T47D (cell line): ENCODE results near the gene CDH1.

Source experiments
- DNase-seq, 2 experiments: peaks; one replicate each; pipeline versions ENCODE4 v3.0.0 to v3.0.0-alpha.2; 2011 to 2012; ENCODE audit warnings: low read depth in 1 of 2, low spot score in 1 of 2
- JUND ChIP-seq: IDR thresholded peaks from 2 replicates; pipeline ENCODE4 v1.6.1; 2012; ENCODE audit warnings: low read depth
- in situ Hi-C: cut with HindIII; loops from 2 replicates; pipeline ENCODE4 v1.10.0; 2016; ENCODE audit warnings: low sequenced_read_pairs, low pct_unique_long_range_greater_than_20kb

The CDH1 gene

DNA sequence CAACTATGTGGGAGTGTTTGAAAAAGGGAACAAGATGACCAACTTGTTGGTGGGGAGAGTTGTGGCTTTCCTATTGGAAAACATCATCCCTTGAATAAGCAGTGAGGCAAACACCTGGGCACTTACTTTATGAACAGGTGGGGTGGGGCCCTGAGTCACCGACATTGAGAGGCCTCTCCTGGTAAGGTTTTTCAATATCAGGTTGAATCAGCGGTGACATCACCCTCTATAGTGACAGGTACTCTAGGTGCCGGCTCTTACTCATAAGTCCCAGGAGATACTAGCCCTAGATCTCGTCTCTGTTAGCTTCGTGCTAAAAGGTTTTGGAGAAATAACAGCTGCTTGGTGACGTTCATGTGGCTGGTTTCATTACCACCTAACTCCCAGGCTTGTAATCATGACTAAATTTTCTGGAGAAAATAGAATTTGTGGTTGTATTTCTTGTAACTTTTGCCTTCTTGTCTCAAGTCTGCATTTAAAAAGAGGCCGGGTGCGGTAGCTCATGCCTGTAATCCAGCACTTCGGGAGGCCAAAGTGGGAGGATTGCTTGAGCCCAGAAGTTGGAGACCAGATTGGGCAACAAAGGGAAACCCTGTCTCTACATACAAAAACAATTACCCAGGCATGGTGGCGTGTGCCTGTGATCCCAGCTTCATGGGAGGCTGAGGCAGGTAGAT, 19.3 kb downstream of the CDH1 start:
- TF ChIP-seq JUND: peak; percentile 11; the same call in 1 of the 2 replicates
- peak; percentile 35 to 93 for DNase-seq
- in situ Hi-C loops: no loop called here

DNA sequence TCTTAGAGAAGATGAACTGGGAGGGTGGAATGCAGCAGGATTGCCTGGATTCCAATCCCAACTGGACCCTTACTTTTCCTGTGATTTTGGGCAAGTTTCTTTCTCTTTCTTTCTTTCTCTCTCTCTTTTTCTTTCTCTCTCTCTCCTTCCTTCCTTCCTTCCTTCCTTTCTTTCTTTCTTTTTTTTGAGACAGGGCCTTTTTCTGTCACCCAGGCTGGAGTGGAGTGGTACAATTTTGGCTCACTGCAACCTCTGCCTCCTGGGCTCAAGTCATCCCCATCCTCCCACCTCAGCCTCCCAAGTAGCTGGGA, 20.5 kb downstream of the CDH1 start:
- no peak for TF ChIP-seq JUND
- no peak for DNase-seq
- in situ Hi-C loops: no loop called here

DNA sequence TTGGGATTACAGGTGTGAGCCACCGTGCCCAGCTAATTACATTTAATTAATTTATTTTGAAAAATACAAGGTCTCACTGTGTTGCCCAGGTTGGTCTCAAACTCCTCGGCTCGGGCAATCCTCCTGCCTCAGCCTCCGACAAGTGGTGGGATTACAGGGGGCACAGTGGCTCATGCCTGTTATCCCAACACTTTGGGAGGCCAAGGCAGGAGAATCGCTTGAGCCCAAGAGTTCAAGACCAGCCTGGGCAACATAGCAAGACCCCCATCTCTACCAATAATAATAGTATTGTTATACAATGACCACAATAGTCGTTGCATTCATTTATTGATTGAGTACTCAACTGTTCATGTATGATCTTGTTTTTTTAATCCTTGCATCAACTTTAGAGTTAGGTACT, 22.0 kb downstream of the CDH1 start:
- DNase-seq: no peak
- in situ Hi-C loops: no loop called here
- no peak for TF ChIP-seq JUND

DNA sequence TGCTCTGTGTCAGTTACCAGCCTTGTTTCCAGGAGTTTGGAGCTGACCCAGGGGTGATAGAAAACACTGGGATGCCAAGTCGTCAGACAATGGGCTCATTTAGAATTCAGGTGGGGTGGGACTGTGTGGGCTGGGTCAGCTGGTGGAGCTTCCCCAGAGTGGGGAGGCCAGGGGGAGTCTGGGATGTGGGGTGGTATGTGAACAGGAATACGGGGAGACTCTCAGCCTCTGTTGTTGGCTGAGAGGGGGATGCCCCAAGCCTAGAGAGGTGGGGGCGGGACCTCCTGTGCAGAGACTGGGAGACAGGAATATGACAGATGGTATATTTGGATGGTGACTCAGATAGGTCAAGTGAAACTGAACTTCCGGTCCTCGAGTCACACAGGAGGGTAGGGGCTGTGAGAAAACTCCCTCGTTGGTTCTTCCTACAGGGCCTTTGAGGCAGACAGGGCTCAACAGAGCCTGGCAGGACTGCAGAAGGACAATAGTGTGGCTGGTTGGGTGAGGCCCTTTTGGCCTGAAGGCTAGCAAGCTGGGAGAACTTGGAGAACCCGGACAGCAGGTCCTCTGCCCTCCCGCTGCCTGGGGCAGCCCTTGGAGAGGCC, 23.7 kb downstream of the CDH1 start:
- peak in 1 of 2 experiments; percentile 56 for DNase-seq
- in situ Hi-C loops: no loop called here
- TF ChIP-seq JUND: no peak

DNA sequence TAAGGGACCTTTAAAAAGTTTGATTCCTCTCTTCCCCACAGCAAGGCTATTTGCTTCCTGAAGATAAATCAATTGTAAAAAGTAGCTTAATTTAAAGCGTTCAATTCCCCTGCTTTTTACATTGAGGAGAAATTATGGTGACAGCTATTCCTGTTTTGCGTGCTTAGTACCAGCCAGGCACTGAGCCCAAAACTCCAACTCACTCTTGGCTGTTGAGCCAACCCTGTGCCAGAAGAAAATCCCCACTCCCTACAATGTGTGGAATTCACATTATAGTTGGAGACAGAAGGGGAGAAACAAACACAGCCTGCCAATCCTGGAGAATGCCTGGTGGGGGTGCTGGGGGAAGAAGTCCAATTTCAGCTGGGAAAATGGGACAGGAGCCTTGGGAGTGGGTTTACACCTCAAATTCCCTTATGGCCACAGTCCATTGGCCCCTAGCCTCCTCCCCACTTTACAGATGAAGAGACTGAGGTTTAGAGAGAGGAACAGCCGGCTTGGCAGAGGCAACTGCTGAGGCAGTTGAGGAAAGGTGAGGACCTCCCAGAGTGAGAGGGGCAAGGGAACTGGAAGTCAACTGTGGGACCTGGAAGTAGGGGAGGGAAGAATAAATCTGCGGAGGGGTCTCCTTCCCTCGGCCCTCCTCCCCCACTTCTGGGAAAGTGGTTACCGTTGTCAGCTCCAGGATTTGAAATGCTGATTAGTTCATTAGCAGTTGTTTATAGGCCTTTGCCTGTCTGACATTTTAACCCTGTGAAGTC, 26.1 kb downstream of the CDH1 start:
- no peak for DNase-seq
- no peak for TF ChIP-seq JUND
- in situ Hi-C loops: no loop called here

DNA sequence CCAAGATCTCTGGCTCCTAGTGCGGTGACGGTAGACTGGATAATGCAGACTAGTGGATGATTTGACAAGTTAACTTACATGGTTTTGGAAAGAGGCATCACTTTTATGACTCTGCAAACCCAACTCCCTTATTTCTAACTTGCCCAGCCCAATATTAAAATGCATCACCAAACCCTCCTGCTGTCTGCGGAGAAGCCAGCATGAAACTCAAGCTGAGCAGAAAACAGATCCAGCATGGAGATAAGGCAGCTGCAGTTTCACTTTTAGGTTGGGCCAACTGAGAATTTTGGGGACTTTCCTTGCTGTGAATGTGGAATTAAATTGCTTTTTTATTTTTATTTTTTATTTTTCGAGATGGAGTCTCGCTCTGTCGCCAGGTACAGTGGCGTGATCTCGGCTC, 27.8 kb downstream of the CDH1 start:
- in situ Hi-C loops: no loop called here
- DNase-seq: peak in 1 of 2 experiments; percentile 36
- TF ChIP-seq JUND: no peak

DNA sequence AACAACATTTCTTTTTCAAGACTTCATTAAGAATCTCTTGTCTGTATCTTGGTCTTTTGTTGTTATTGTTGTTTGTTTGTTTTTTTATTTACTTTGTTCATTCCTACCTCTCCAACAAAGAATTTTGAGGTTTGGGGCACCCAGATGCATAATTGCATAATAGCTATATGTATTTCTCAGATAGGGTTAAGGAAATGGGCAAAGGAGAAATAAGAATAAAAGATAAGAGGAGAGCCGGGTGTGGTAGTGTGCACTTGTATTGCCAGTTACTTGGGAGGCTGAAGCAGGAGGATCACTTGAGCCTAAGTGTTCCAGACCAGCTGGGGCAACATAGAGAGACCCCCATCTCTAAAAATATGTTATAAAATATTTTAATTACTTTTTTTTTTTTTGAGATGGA, 30.5 kb downstream of the CDH1 start:
- TF ChIP-seq JUND: no peak
- in situ Hi-C loops: no loop called here
- no peak for DNase-seq

DNA sequence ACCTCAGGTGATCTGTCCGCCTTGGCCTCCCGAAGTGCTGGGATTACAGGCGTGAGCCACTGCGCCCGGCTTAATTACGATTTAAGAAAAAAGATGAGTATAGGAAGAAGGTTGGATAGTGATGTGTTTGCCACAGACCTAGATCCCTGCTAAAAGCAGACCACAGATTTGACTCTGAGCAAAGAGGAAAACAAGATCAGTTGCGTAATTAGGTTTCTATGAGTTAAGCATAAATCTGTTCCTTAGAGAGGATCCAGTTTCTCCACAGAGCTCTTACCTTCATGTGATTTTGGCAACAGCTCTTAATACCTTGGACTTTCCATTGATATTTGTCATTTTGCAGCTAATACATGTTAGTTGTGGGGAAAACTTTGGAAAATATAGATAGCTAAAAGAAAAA, 31.1 kb downstream of the CDH1 start:
- no peak for DNase-seq
- in situ Hi-C loops: no loop called here
- TF ChIP-seq JUND: no peak

DNA sequence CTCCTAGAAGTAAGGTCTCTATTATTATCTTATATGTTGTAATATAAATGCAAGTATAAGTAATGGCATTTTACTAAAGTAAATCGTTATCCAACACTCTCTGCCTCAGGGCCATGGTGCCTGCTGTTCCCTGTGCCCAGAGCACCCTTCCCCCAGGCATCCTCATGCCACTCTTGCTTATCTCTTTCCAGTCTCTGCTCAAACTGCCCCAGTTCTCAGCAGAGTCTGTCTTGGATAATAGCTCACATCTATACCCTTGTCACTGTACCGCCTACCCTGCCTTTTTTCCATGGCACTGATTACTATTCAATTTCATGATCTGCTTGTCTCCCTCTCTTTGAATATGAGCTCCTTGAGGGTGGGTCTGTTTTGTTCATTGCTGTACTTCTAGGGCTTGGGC, 31.7 kb downstream of the CDH1 start:
- in situ Hi-C loops: no loop called here
- TF ChIP-seq JUND: no peak
- DNase-seq: no peak

DNA sequence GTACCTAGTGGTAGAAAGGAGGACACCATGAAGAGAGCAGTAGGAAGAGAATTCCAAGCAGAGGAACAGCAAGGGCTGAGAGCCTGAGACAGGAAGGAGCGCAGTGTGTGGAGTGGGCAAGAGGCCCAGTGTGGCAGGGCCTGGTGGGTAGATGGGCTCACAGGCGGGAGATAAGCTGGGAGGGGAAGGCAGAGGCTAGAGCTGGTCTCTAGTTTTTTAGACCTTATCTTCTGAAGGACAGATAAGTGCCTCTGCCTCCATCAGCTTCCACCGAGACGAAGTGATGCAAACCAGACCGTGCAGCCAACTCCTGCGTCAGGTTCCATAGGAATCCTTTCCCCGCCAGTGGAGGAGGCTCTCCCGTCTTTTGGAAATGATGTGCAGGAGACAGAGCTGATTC, 33.6 kb downstream of the CDH1 start:
- DNase-seq: no peak
- no peak for TF ChIP-seq JUND
- in situ Hi-C loops: no loop called here

DNA sequence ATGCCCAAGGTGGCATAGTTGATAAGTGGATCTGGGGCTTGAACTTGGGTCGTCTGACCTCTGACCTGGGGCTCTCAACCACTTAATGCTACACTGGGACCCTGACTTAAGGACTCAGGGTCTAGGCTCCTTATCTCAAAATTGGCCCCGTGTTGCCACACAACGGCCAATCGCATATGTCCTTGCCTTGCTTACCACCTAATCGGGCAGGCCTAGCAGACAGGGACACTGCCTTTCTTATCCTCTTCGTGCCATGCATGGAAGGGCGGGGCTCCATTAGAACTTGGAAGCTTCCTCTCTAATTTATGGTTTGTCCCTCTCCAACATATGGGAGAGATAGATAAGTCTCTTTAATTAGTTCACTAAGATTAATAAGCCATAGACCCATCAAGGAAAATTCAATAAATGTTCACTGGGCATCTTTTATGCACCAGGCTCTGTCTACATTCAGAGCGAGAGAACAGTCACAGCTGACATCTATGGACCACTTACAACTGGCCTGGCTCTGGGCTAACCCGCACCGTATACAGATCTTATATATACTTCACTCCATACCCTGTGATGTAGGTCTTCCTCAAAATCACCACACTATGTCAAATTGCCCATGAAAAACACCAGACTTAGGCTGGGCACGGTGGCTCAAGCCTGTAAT, 35.1 kb downstream of the CDH1 start:
- no peak for DNase-seq
- no peak for TF ChIP-seq JUND
- in situ Hi-C loops: no loop called here

DNA sequence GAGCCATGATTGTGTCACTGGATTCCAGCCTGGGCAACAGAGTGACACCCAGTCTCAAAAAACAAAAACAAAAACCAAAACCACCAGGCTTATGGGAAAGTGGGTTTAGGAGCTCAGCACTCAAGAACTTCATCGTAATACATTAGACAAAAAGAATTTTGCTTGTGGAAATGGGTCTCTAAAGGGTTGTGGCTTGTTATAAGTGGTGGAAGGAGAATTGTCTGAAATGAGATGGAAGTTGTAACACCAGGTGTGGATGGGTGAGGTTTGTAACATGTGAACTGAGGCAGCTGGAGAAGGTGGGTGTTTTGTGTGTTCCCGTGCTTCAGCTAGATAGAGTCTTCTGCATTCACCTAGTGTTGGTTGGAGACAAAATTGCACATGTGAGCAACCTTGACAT, 35.8 kb downstream of the CDH1 start:
- DNase-seq: no peak
- no peak for TF ChIP-seq JUND
- in situ Hi-C loops: no loop called here
